Cortex of kidney (tissue), 1 donor: ENCODE measurements around the gene LARP4B.
"Not testable (repeated sequence)": the region's sequence is repeated elsewhere in the genome, so short reads cannot be mapped to it uniquely, and the experiment has no call there.

Source experiments
- DNase-seq: peaks from one replicate; lab custom pipeline; 2025; lab: John Stamatoyannopoulos, UW

Gene LARP4B

DNA sequence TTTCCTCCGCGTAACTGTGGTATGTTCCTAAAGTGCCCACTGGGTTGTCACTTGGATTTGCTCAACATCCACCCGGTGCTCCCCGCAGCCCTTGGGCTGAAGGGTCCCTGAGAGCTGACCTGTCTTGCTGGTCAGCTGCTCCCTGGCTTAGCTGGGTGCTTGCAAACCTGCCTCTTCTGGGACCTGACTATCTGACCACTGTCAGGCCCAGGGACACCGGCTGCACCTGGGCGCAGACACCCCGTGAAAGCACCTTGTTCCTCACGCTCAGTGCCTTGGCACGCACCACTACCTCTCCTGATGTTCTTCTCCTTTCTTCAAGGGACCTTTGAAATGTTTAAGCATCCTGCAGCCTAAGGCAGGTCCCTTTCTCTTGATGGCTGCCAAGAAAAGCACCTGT lies 26.6 kb upstream of the LARP4B start:
- no peak for DNase-seq

DNA sequence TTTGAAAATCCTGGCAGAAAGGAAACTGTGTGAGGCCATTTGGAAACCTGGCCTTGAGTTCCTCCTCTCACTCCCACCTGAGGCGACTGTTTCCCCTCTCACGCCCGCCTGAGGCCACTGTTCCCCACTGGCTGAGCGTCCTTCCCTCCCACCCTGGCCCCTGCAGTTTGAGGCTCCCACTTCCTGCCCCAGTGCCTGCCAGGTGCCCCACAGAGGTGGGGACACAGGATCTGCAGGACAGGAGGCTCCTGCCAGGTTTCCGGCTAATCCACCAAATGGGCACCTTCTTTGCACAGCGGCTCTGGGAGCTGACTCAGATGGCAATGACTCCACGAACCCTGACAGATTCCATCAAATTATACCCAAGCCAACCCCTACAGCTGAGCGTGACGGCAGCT lies 24.3 kb upstream of the LARP4B start:
- no peak for DNase-seq

DNA sequence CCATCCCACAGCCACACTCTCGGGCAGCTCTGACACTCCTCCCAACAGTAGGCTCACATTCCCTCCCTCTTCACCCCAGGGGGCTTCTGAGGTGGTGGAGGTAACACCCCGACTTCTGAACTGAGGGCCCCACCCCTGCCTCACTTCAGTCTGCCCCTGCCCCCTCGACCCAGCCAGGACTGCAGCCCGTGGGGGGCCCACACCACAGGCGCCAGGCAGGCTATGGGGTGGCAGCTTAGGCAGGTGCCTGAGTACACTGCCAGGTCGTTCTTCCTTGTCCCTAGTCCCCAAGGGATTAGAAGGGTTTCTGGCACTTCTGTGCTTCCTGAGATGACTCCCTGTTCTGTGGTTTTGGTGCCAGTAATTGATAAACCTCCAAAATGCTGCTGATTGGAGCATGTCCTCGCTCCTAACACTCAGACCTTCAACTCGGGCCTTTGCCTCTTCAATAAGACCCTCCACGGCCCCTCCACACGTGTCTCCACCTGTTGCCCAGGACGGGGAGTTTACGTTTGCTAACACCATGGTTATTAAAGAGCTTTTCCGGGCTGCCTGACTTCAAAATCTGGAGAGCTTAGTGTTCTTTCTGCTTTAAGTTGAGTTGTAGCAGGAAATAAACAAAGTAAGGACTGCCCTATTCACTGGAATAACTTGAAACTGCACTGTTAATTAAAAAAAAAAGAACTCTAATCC lies 23.8 kb upstream of the LARP4B start:
- DNase-seq: no peak

DNA sequence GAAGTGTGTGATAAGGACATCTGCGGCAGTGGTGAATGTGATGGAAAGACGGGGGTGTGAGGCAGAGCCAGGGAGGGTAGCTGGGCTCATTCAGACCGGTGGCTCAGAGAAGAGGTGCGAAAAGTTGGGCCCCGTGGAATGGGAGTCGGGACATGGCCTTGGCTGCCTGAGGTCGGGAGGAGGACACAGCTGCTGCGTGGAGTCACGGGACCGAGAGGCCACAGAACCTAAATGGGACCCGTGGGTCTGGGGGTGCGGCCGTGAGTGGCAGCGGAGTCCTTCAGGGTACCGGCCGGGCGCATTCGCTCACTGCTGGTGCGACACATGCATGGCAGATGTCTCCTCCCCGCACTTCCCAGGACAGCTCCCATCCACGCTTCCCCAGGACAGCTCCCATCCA lies 22.9 kb upstream of the LARP4B start:
- no peak for DNase-seq

DNA sequence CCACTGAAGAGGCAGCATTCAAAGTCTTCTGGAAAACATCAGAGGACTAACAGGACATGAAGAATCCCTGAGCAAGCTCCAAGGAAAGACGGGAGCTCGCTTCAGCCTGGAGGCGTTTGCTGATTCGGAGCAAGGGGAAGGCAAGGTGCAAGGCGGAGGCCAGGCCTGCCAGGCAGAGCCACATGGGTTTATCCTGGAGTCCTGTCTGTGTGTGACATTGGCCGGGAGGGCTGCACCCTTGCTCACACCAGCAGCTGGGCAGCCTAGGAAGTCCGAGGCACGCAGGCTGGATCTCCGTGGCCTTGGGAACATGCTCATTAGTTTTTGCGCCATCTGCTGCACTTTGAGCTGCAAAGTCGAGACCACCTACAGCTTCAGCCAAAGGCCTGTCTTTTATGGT lies 22.3 kb upstream of the LARP4B start:
- DNase-seq: no peak

DNA sequence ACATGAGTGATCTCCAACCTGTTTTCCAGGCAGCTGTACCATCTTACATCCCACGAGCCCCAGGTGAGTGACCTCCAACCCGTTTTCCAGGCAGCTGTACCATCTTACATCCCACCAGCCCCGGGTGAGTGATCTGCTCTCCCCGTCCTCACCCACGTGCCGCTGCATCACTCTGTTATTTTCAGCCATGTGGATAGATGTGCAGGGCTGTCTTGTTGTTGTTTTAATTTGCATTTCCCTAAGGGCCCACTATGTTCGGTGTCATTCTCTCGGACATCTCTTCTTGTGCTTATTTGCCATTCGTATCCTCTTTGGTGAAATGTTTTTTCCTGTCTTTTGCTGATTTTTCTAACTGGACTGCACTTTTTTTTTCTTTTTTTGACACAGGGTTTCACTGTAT lies 17.9 kb upstream of the LARP4B start:
- DNase-seq: no peak

DNA sequence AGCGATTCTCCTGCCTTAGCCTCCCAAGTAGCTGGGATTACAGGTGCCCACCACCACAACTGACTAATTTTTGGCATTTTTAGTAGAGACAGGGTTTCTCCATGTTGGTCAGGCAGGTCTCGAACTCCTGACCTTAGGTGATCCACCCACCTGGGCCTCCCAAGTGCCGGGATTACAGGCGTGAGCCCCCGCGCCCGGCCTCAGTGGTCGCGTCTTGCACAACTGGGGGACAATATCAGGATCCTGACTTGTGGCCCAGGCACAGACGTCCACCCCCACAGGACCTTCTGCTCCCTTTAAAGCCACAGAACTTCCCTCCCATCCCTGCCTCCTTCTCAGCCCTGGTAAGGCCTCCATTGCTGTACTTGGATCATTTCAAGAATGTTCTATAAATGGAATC lies 16.8 kb upstream of the LARP4B start:
- no peak for DNase-seq

DNA sequence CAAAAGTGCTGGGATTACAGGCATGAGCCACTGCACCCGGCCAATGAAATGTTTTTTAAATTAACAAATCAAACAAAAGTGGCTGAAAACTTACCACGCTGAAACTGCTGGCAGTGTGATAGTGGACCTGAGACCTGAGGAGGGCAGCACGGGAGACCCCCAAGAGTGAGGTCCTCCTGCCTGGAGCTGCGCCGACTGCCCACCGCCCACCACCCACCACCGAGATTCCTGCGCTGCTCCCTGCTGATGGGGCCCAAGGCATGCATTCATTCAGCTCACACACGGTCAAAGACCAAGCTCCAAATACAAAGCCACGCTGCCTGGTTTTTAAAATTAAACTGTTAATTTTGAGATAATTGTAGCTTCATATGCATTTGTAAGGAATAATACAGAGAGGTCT lies 16.4 kb upstream of the LARP4B start:
- DNase-seq: no peak

DNA sequence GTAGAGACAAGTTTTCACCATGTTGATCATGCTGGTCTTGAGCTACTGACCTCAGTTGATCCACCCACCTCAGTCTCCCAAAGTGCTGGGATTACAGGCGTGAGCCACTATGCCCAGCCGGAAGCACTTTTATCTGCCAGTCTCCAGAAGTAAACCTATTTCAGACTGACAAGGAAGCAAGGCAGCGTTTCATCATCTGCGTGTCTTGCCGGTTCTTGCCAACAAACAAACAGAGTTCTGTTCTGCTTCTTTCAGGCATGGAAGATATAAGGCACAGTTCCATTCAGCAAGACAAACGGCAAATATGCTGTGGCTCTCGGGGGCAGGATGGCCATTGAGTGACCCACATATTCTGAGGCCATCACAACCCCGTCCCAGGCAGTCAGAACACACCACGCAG lies 15.5 kb upstream of the LARP4B start:
- DNase-seq: no peak

DNA sequence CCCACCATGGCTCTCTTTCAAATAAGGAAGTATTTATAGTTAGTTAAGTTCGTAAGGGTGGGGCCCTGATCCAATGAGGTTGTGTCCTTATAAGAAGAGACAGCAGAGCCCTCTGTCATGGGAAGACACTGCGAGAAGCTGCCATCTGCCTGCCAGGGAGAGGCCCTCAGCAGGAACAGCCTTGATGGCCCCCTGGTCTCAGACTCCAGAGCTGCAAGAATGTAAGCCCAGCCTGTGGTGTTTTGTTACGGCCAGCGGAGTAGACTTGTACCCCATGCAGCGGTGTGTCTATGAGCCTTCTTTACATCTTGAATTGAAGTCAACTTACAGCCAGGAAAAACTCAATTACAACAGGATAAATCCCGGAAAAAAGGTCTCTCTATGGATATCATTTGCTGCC lies 14.3 kb upstream of the LARP4B start:
- no peak for DNase-seq

DNA sequence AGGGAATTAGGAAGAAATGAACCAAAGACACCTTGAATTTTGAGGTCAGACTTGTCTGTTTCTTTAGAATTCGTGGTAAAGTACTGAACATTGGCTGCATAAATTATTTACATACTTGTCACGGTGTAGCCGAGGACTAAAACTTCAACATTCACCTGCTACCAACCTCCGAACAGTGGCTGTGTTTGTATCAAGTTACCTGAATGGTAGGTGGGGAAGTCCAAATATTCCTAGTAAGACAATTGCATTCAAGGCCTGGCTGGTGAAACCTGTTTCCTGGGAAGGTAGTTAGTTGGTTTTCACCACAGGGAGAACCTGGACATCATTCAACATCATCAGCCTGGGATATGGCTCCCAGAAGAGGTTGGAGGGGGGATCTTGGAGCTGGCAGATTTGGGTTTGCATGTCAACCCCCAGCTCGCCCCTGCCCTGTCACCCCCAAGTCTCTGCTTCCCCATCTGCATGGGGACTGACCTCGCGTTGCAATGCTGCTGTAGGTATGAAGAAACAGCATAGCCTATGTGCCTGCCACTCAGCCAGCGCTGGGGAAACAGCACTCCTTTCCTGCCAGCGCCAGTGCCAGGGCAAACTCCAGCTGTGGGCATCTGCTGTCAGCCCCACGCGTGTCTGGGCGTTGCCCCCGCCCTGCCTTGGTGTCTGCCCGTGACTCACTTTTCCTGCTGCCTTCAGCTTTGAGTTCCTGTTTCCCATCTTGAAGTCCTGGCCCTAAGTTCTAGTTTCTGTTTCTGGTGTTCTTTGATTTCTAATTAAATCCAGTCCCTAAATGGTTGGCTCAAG lies 12.7 kb upstream of the LARP4B start:
- DNase-seq: no peak

DNA sequence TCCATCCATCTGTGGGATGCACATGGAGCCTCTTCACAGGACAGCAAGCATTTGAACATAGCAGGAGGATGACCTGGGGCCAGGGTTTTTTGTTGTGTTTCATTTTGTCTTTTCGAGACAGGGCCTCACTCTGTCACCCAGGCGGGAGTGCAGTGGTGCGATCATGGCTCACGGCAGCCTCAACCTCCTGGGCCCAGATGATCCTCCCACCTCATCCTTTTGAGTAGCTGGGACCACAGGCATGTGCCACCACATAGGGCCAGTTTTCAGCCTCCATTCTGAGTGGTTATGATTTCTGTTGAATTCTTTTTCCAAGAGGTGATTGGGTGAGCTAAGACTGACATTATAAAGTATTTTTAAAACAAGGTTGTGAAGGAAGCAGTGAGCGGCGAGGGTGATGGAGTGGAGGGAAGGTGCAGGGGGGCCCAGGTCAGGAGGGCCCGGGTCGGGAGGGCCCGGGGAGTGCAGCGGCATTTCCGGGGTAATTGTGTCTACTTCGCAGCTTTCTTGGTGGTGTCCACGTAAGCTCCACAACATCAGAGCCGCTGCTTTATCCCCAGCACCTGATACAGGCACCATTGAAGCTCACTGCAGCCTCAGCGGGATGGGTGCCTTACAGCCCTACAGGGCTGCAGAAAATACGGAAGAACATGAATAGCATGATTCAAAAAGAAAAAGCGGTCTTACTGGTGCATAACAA lies 12.0 kb upstream of the LARP4B start:
- no peak for DNase-seq

DNA sequence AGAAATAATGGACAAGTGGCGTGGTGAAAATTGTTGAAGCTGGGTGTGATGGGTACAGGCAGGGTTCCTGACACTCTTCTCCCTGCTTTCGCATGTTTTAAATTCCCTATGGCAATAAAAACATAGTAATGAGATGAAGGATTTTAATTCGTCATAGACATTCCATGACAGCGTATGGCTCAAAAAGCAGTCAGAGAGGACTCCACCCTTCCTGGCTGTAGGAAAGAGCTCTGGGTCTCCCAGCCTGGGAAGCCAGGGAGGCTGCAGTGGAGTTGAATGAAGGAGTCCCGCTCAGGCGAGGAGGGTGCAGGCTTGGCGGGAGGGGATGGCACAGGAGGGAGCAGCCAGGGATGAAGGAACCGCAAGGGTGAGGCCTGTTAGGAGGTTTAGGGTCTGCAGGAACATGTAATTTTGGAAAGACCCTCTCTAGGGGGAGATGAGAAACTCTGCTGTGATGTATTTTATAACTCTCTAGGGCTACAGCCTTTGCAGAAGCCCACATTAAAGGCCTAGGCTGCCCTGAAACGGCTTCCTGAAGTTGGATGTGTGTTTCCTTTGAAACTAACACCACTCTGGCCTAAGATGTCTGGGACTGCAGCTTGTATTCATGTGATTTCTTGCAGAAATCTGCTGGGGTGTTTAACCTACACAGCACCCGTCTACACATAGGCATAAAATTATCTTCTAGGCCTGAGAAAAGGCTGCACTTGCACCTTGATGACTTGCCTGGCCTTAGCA lies 7.6 kb upstream of the LARP4B start:
- no peak for DNase-seq

DNA sequence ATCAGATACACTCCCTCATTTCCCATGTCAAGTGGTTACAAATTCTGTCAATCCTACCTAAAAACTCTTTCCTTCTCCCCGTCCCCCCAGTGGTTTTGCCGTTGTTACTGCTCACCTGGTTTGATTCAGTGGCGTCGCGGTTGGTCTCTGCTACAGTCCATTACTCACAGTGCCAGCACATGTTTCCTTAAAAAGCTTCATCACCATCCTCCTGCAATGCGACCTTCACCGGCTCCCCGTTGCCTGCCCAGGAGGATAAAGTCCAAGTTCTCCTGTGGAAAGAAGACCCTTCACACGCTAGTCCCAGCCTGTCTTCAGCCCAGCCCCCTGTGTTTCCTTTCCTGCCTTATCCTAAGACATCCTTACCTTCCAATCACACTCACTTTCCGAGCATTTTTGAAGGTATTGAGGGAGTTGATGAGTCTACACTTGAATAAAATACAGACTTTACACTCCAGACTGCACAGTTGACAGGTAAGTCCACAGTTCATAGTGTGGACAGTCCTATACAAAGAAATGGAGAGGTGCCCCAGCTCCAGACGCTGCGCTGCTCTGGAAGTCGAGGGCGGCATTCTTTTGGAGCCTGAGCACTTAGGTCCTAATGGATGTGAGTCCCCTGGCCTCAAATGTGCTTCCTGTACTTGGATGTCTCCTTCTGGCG lies 3.4 kb upstream of the LARP4B start:
- no peak for DNase-seq

DNA sequence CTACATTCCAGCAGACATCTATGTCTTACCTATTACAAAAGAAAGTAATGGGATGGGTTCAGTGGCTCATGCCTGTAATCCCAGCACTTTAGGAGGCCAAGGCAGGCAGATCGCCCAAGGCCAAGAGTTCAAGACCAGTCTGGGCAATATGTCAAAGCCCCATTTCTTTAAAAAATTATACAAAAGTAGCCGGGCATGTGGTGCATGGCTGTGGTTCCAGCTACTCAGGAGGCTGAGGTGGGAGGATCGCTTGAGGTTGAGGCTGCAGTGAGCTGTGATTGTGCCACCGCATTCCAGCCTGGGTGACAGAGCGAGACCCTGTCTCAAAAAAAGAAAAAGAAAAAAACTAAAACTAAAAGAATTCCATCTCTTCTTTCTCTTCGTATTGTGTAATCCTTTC lies 2.7 kb upstream of the LARP4B start:
- DNase-seq: not testable (repeated sequence)

DNA sequence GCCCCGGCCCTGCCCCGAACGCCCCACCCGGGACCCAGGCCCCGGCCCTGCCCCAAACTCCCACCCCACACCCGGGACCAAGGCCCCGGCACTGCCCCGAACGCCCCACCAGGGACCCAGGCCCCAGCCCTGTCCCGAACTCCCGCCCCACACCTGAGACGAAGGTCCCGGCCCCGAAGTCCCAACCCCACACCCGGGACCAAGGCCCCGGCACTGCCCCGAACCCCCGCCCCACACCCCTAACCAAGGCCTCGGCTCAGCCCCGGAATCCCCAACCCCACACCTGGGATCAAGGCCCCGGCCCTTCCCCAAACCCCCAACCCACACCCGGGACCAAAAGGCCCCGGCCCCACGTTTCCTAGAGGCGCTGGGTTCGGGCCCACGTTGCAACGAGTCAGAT lies 1.1 kb upstream of the LARP4B start:
- no peak for DNase-seq

DNA sequence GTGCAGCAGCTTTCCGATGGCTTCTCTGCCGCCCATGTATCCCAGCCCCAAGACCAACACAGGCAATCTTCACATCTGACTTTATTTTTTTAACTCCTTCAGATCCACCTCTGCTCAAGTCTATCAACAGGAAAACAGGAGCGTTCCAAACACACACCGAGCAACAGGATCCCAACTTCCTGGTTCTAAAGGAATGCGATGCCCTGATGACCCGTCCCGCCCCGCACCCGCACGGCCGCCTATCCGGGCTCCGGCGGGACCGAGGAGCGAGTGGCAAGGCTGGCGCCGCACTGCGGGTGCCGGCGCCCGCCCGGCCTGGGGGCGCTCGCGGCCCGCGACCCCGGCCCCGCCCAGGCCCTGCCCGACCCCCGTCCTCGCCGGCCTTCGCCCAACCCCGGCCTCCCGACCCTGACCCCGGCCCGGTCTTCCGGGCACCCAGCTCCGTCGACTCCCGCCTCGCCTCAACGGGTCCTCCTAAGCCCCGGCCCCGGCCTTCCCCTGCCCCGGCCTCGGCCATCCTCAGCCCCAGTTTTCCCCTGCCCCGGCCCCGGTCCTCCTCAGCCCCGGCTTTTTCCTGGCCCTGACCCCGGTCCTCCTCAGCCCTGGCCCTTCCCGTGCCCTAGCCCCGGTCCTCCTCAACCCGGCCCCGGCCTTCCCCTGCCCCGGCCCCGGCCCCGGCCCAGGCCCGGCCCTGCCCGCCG lies 730 bp downstream of the LARP4B start:
- no peak for DNase-seq

DNA sequence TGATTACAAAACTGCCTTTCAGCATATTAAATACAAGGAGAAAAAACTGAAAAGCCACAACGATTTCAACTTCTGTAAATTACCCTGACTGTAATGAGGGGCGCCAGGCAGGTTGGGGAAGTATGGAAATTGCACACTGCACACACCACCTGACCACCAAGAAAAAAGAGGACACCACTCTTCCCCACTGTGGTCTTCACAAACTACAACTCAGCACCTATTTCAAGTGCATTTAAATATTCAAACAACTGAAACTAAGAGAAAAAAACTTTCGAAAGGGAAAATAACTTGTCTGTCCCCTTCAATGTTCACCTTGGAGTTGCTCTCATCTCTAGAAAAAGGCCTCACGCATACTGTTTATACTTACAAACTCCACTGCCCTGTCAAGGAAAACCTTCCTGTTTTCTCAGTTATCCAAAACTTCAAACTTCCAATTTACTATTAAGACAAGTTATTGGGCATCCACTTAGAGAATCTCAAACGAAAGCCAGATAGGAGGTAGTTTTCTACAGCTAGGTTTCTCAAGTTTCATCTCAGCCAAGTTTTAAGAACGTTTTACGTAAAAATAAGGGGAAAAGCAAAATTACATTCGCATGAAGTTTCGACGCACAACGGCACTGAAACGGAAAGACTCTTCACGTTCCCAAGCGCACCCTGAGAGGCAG lies 1.4 kb downstream of the LARP4B start:
- DNase-seq: no peak

DNA sequence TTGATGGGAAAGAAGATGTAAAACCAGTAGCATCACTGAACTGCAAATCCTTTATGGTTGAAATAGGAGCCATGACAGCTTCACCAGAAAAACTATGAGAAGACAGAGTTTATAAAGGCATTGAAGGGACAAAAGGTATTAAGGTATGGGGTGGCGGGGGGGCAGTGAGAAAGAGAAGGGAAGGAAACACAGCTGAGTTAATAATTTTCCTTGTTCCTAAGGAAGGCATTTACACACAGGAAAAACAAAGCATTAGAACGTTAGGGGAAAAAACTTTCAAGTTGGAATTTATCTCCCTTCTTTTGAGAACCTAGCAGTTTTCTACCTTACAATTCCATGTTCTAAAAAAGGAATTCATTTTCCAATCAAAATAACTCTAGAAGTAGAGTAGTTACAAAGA lies 4.4 kb downstream of the LARP4B start:
- DNase-seq: no peak

DNA sequence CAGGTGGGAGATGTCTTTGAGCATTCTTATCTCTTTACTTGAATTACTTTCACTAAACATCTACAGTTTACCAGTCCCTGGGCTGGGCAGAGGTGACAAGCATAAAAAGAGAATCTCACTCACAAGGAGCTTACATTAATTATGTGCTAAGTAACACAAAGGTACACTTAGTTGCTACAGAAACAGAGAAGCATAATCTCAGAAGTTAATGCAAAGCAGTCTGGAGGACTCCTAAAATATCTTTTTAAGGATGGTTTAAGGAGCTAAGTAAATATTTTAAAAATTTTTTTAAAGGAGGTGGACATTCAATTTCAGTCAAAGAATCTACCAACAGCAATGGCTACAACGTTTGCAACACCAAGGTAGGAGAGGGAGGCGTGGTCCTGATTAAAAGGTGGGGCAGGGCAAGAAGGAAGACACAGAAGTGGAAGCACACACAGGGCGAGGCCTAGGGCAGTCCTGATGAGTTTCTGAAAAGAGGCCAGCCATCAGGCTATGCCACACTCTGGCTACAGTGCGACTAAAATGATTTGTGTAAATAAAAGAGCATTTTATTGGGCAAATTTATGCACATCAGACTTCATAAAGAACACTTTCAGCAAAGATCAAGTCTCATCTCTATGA lies 5.3 kb downstream of the LARP4B start:
- DNase-seq: no peak
